ENCODE results near the gene CCL3. TPM values are rescaled to one million over a fixed set of nuclear protein-coding genes. Genes with fewer than 3 reads are reported as not detected.
A peak's percentile ranks its signal among the peaks of the same experiment; 100 is the strongest.

CCL3 gene
- total RNA-seq, 4 donors from 2014 or later: 0.80 to 5.8 TPM; not detected in 2

DNA sequence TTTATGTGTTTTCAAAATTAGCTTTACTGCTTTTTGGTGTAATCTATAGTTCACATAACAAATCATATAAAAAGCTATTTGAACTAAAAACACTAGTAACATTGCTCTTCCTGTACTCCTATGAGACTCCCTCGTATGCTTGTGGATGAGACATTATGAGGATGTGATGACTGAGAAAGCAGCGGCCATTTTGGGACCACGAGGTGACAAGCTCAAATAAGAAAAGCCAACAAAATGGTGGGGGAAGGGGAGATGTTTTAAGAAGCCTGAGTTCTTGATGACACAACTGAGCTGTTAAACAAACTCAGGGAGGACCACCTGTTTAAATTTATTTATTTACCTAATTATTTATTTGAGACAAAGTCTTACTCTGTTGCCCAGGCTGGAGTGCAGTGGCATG is 21.4 kb downstream of the CCL3 start:
- H3K9me3 ChIP-seq: no peaks in the 10 kb centered on the region
- no peak for DNase-seq
- no peaks in the 10 kb centered on the region for H3K27me3 ChIP-seq
- H3K4me1 ChIP-seq: no peaks in the 10 kb centered on the region
- H3K27ac ChIP-seq: no peak overlapping the region
- H3K4me3 ChIP-seq: no peak overlapping the region
- TF ChIP-seq, protein P1, sequence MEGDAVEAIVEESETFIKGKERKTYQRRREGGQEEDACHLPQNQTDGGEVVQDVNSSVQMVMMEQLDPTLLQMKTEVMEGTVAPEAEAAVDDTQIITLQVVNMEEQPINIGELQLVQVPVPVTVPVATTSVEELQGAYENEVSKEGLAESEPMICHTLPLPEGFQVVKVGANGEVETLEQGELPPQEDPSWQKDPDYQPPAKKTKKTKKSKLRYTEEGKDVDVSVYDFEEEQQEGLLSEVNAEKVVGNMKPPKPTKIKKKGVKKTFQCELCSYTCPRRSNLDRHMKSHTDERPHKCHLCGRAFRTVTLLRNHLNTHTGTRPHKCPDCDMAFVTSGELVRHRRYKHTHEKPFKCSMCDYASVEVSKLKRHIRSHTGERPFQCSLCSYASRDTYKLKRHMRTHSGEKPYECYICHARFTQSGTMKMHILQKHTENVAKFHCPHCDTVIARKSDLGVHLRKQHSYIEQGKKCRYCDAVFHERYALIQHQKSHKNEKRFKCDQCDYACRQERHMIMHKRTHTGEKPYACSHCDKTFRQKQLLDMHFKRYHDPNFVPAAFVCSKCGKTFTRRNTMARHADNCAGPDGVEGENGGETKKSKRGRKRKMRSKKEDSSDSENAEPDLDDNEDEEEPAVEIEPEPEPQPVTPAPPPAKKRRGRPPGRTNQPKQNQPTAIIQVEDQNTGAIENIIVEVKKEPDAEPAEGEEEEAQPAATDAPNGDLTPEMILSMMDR (IDR thresholded peaks at IDR 0.05): no peak
- no peak for TF ChIP-seq POLR2A (IDR thresholded peaks at IDR 0.05)
- no peaks in the 10 kb centered on the region for H3K36me3 ChIP-seq

DNA sequence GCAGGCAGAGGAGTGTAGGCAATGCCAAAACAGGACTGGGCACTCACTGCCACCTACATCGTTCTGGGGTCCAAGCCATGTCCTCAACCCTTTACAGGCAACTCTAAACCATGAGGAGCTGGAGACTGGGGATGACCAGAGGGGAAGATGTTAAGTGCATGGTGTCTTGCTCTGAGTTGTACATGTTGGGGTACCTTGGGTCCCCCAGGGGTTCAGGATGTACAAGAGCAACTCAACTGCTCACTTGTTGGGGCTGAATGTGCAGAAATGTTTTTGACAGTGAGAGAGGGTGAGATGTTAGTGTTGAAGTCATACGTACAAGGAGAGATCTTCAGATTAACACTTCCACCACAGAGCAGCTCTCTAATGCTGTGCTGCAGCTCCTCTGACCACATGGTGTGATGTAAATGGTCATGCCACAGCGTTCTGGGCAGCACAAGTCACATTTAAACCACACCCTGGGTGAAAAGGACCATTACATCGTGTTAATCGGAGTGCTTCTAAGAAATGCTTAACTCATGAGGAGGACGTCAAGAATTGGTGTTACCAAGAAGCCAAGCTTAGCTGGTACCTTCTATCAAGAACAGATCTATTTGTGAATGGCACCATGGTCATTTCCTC is 23.5 kb downstream of the CCL3 start:
- Histone ChIP-seq H3K27ac (peak overlapping the region in 1 of 4 donors; percentile 39), H3K36me3 (no peaks in the 10 kb centered on the region), H3K4me1 (no peaks in the 10 kb centered on the region), H3K4me3 (no peak overlapping the region), H3K9me3 (no peaks in the 10 kb centered on the region), H3K27me3 (no peaks in the 10 kb centered on the region)
- no peak for TF ChIP-seq POLR2A (IDR thresholded peaks at IDR 0.05)
- TF ChIP-seq, protein P1 (IDR thresholded peaks at IDR 0.05): no peak
- DNase-seq: no peak

DNA sequence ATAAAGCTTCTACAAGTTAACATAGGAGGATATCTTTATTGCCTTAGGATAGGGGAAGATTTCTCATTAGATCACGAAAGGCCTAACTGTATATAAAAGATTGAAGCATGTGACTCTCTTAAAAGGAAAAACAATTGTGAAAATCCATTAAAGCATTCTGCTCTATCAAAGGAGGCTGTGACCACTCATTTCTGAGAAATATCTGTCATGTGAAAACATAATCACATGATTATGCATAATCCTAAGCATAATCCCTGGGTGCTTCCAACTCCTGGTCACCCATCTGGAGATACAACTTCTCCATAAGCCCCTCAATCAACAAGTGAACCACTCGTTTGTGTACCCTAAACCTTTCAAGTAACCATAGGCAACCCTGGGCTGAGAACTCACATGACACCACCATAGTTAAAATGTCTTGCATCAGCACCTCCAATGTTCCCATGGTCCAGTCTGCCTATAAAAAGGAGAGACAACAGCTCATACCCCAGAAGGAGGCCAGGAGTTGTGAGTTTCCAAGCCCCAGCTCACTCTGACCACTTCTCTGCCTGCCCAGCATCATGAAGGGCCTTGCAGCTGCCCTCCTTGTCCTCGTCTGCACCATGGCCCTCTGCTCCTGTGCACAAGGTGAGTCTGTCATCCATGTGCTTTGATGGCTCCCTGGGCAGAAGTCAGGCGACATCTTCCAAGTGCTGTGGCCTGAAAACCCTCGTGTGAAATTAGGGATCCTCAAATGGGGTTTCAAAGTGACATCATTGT is 26.0 kb downstream of the CCL3 start, which contains the start of gene CCL18:
CCL18 (plus strand) TSS at position 487 of the 756 bp plus-strand sequence; CDS start at position 558, 71 bp downstream.
- Histone ChIP-seq H3K4me1 (no peaks in the 10 kb centered on the region), H3K9me3 (no peaks in the 10 kb centered on the region)
- TF ChIP-seq POLR2A (IDR thresholded peaks at IDR 0.05): no peak
- TF ChIP-seq, protein P1 (IDR thresholded peaks at IDR 0.05): no peak

DNA sequence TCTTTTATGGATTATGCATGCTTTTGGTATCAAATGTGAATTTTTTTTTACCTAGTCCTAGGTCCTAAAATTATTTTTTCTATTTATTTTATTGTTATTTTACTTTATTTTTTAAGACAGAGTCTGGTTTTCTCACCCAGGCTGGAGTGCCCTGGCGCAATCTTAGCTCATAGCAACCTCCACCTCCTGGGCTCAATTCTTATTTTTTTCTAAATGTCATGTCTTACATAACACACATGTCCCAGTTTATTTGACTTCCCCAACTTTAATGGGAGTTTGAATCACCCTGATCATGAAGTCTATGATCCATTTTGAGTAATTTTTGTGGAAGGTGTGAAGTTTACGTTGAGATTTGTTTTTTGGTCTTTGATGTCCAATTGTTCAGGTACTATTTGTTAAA is 29.1 kb downstream of the CCL3 start:
- no peak for TF ChIP-seq POLR2A (IDR thresholded peaks at IDR 0.05)
- TF ChIP-seq, protein P1 (IDR thresholded peaks at IDR 0.05): no peak
- no peaks in the 10 kb centered on the region for H3K27me3 ChIP-seq
- no peaks in the 10 kb centered on the region for H3K4me1 ChIP-seq
- no peaks in the 10 kb centered on the region for H3K9me3 ChIP-seq
- no peak overlapping the region for H3K27ac ChIP-seq
- H3K4me3 ChIP-seq: no peak overlapping the region
- H3K36me3 ChIP-seq: no peaks in the 10 kb centered on the region
- no peak for DNase-seq

More for the DNA sequence above, 26.0 kb downstream of the CCL3 start, which contains the start of gene CCL18:
- no peak within 1 kb of the TSS for H3K27ac ChIP-seq
- no peaks in the 10 kb centered on the region for H3K27me3 ChIP-seq
- no peak within 1 kb of the TSS for H3K4me3 ChIP-seq
- no peaks in the 10 kb centered on the region for H3K36me3 ChIP-seq
- DNase-seq: no peak

DNA sequence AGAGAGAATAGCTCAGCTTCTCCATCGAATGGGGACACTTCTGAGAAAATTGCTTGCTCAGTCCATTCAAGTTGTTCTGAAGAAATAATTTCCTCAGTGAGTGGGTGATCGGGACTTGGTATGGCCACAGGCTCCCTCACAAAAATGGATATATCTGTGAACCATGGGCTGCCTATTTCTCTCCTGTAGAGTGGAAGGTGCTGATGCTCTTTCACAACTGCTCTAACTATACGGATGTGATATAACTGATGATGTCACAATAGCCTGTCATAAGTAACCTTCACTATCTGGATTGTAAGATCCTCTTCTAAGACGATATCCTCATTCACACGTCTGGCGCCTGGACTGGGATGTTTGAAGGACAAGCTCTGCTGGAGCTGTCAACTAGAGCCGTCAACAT is 30.5 kb downstream of the CCL3 start:
- no peaks in the 10 kb centered on the region for H3K27me3 ChIP-seq

More for the DNA sequence above, 30.5 kb downstream of the CCL3 start:
- DNase-seq: no peak
- Histone ChIP-seq H3K4me3 (no peak overlapping the region), H3K9me3 (no peaks in the 10 kb centered on the region), H3K36me3 (no peaks in the 10 kb centered on the region), H3K4me1 (no peaks in the 10 kb centered on the region), H3K27ac (no peak overlapping the region)
- TF ChIP-seq, protein P1 (IDR thresholded peaks at IDR 0.05): no peak
- no peak for TF ChIP-seq POLR2A (IDR thresholded peaks at IDR 0.05)

All from Peyer's patch (tissue), 4 donors.